Mesenchymal stem cell (in vitro differentiated cells and primary cell): ENCODE results near the gene MYO1E.
A peak's percentile ranks its signal among the peaks of the same experiment; 100 is the strongest.

Source experiments
- DNase-seq: peaks from one replicate; pipeline ENCODE4 v3.0.0-alpha.2; 2013
- H2AFZ ChIP-seq: one replicate; pipeline ENCODE4 v1.6.1; 2013; ENCODE audit warnings: low read depth, mild to moderate bottlenecking, control low read depth, inconsistent platforms, low read length, moderate library complexity
- H2AK5ac ChIP-seq: 2 replicates; pipeline ENCODE4 v1.6.1; 2013; ENCODE audit warnings: low read length, moderate library complexity, mild to moderate bottlenecking, inconsistent platforms; ENCODE audit not compliant: severe bottlenecking
- H2BK120ac ChIP-seq: one replicate; pipeline ENCODE4 v1.6.1; 2013; ENCODE audit warnings: low read depth, mild to moderate bottlenecking, inconsistent platforms, low read length, moderate library complexity
- H2BK12ac ChIP-seq, 2 experiments: one replicate each; pipeline ENCODE4 v1.6.1; 2013; ENCODE audit warnings: inconsistent platforms in 2 of 2, low read length in 2 of 2, mild to moderate bottlenecking in 2 of 2, moderate library complexity in 2 of 2, control low read depth in 1 of 2
- H2BK15ac ChIP-seq: one replicate; pipeline ENCODE4 v1.6.1; 2013; ENCODE audit warnings: mild to moderate bottlenecking, low read depth, inconsistent platforms; ENCODE audit not compliant: poor library complexity, severe bottlenecking
- H2BK5ac ChIP-seq: 2 replicates; pipeline ENCODE4 v1.6.1; 2013; ENCODE audit warnings: low read depth, mild to moderate bottlenecking, low read length, control low read depth, inconsistent platforms; ENCODE audit not compliant: poor library complexity, severe bottlenecking
- H3K14ac ChIP-seq, 2 experiments: one replicate each; pipeline ENCODE4 v1.6.1; 2013; ENCODE audit warnings: inconsistent platforms in 2 of 2, low read length in 2 of 2, control low read depth in 1 of 2, mild to moderate bottlenecking in 1 of 2, moderate library complexity in 1 of 2
- H3K18ac ChIP-seq, 2 experiments: one replicate each; pipeline ENCODE4 v1.6.1; 2013; ENCODE audit warnings: inconsistent platforms in 2 of 2, low read length in 2 of 2, control low read depth in 1 of 2, low read depth in 1 of 2, mild to moderate bottlenecking in 1 of 2
- H3K23ac ChIP-seq, 2 experiments: one replicate each; pipeline ENCODE4 v1.6.1; 2013; ENCODE audit warnings: inconsistent platforms in 2 of 2, low read length in 2 of 2, mild to moderate bottlenecking in 2 of 2, moderate library complexity in 2 of 2, control low read depth in 1 of 2
- H3K27ac ChIP-seq: 2 replicates; pipeline ENCODE4 v1.5.1; 2013; ENCODE audit warnings: mild to moderate bottlenecking, moderate library complexity, low read length, control low read depth, inconsistent platforms; ENCODE audit not compliant: poor library complexity, severe bottlenecking
- H3K27me3 ChIP-seq, 2 experiments: 2 replicates each; pipeline versions ENCODE4 v1.6.1 to v1.7.0; 2013; ENCODE audit warnings: low read length in 2 of 2, mild to moderate bottlenecking in 2 of 2, moderate library complexity in 2 of 2, control low read depth in 1 of 2, inconsistent platforms in 1 of 2; ENCODE audit not compliant: control insufficient read depth in 1 of 2, insufficient read depth in 1 of 2
- H3K36me3 ChIP-seq, 2 experiments: 2 replicates each; pipeline versions ENCODE4 v1.6.1 to v1.7.0; 2013; ENCODE audit warnings: low read length in 2 of 2, control low read depth in 1 of 2, inconsistent platforms in 1 of 2, low read depth in 1 of 2, mild to moderate bottlenecking in 1 of 2; ENCODE audit not compliant: insufficient read depth in 2 of 2, control insufficient read depth in 1 of 2
- H3K4ac ChIP-seq, 2 experiments: one replicate each; pipeline ENCODE4 v1.6.1; 2013; ENCODE audit warnings: inconsistent platforms in 2 of 2, low read length in 2 of 2, mild to moderate bottlenecking in 2 of 2, moderate library complexity in 2 of 2, control low read depth in 1 of 2, low read depth in 1 of 2
- H3K4me1 ChIP-seq: 2 replicates; pipeline ENCODE4 v1.6.1; 2013; ENCODE audit warnings: low read depth, low read length, control low read depth; ENCODE audit not compliant: control insufficient read depth, insufficient read depth
- H3K4me2 ChIP-seq: 2 replicates; pipeline ENCODE4 v1.6.1; 2013; ENCODE audit warnings: low read length, mild to moderate bottlenecking, inconsistent platforms; ENCODE audit not compliant: poor library complexity, severe bottlenecking
- H3K4me3 ChIP-seq, 2 experiments: 2 replicates each; pipeline versions ENCODE4 v1.5.1 to v1.7.0; 2013; ENCODE audit warnings: low read length in 2 of 2, mild to moderate bottlenecking in 2 of 2, control low read depth in 1 of 2, low read depth in 1 of 2; ENCODE audit not compliant: insufficient read depth in 1 of 2
- H3K79me1 ChIP-seq: replicated peaks from 2 replicates; pipeline ENCODE4 v1.6.1; 2013; ENCODE audit warnings: mild to moderate bottlenecking, control low read depth, low read length, inconsistent platforms; ENCODE audit not compliant: poor library complexity, severe bottlenecking
- H3K9ac ChIP-seq: 2 replicates; pipeline ENCODE4 v1.7.0; 2013; ENCODE audit warnings: mild to moderate bottlenecking, low read length, moderate library complexity
- H3K9me3 ChIP-seq: 2 replicates; pipeline ENCODE4 v1.7.0; 2013; ENCODE audit warnings: mild to moderate bottlenecking, low read length; ENCODE audit not compliant: control insufficient read depth
- H4K8ac ChIP-seq: one replicate; pipeline ENCODE4 v1.6.1; 2013; ENCODE audit warnings: inconsistent platforms, mild to moderate bottlenecking, low read length, moderate library complexity
- H4K91ac ChIP-seq: one replicate; pipeline ENCODE4 v1.6.1; 2013; ENCODE audit warnings: mild to moderate bottlenecking, low read length, inconsistent platforms
- WGBS: methylation state at CpG from one replicate; pipeline ENCODE4 v1.1.7; 2013; ENCODE audit warnings: mixed read lengths; 5-methylcytosine and 5-hydroxymethylcytosine counted together

Gene MYO1E

DNA sequence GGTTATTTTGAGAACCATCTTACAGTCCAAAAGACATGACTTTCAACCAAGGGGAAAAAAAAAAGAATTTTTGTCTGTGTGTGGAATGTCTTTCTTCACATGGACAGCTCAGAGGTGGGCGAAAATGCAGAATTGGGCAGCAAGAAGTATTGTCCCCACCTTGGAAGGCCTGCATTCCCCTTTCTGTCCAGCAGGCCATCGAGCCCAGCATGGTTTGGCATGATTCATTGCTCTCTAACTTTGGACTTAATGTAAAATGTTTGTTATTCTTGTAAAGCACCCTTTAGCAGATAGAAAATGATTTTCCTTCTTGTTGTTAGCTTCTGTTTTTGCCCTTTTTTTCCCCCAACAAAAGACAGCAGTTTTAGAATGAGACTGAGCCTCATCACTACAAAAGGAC is 12.4 kb downstream of the MYO1E start:
- Histone ChIP-seq H4K91ac (no peak overlapping the region), H3K9ac (no peak overlapping the region), H2BK5ac (no peak overlapping the region), H3K23ac (no peak overlapping the region), H3K4me1 (peaks cover 7% of the 10 kb centered on the region), H2BK15ac (no peak overlapping the region), H3K9me3 (no peaks in the 10 kb centered on the region), H3K4me3 (no peak overlapping the region), H3K4me2 (no peak overlapping the region), H2AK5ac (no peak overlapping the region), H3K79me1 (peaks cover 15% of the 10 kb centered on the region), H3K18ac (peak overlapping the region in 1 of 2 experiments; percentile 57), H3K27me3 (no peaks in the 10 kb centered on the region), H3K36me3 (peaks cover 0 to 63% of the 10 kb centered on the region in 2 experiments), H4K8ac (no peak overlapping the region), H3K27ac (no peak overlapping the region), H3K4ac (no peak overlapping the region), H2BK12ac (peak overlapping the region in 1 of 2 experiments; percentile 84), H2AFZ (no peak overlapping the region), H2BK120ac (no peak overlapping the region), H3K14ac (peak overlapping the region in 1 of 2 experiments; percentile 79)
- DNase-seq, result no peak
- 100% methylated on average over 1 of the region's 2 CpGs for WGBS

DNA sequence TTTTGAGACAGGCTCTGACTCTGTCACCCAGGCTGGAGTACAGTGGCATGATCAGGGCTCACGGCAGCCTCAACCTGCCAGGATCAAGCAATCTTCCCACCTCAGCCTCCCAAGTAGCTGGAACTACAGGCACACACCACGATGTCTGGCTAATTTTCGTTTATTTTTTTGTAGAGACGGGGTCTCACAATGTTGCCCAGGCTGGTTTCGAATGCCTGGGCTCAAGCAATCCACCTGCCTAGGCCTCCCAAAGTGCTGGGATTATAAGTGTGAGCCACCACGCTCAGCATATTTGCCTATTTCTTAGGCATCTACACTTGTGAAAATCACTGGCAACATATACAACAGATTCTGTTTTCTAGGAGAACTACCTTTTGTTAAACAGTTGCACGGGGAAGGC is 16.9 kb downstream of the MYO1E start:
- no peak overlapping the region for H3K14ac ChIP-seq
- H2BK15ac ChIP-seq, result no peak overlapping the region
- no peak overlapping the region for H3K23ac ChIP-seq
- WGBS, result 88% methylated on average over 7 of the region's 7 CpGs
- H2BK120ac ChIP-seq, result no peak overlapping the region
- DNase-seq, result no peak
- H2AFZ ChIP-seq, result no peak overlapping the region
- no peak overlapping the region for H2AK5ac ChIP-seq
- no peak overlapping the region for H3K4me2 ChIP-seq
- H3K79me1 ChIP-seq, result peaks cover 16% of the 10 kb centered on the region
- H3K9me3 ChIP-seq, result no peaks in the 10 kb centered on the region
- no peak overlapping the region for H3K9ac ChIP-seq
- H4K91ac ChIP-seq, result no peak overlapping the region
- no peak overlapping the region for H3K27ac ChIP-seq
- peaks cover 0 to 35% of the 10 kb centered on the region in 2 experiments for H3K36me3 ChIP-seq
- no peak overlapping the region for H4K8ac ChIP-seq
- H2BK5ac ChIP-seq, result no peak overlapping the region
- H3K4me1 ChIP-seq, result peaks cover 6% of the 10 kb centered on the region
- H3K4me3 ChIP-seq, result no peak overlapping the region
- no peak overlapping the region for H3K18ac ChIP-seq
- no peak overlapping the region for H3K4ac ChIP-seq
- H3K27me3 ChIP-seq, result no peaks in the 10 kb centered on the region
- H2BK12ac ChIP-seq, result no peak overlapping the region

DNA sequence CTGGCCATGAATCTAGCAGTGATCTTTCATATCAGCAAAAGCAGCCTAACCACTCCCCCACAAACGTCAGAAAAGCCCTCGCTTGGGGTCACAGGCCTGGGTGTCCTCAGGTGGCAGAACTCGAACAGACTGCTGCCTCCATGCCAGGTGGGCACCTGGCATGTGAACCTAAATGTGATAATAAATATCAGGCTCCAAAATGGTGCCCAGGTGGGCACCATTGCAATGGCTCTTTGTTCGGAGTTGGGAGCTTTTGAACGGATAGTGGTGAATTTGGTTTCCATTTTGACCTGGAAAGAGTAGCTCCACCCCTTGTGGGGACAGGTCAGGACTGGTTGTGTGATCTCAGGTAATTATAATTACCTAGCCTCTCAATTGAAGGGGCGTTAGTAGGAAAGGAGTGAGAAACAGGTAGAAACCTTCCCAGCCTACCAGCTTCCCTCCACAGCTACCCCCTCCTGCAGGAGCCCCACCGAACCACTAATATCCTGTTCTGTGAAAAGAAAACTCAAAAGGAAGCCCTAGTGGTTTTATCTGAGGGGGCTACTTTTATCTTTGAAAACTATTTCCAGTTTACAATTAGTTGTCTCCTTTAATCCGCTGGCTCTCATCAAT is 18.1 kb downstream of the MYO1E start:
- peak overlapping the region; percentile 59 for H4K8ac ChIP-seq
- H3K27me3 ChIP-seq, result no peaks in the 10 kb centered on the region
- WGBS, result 18% methylated on average over 6 of the region's 8 CpGs

DNA sequence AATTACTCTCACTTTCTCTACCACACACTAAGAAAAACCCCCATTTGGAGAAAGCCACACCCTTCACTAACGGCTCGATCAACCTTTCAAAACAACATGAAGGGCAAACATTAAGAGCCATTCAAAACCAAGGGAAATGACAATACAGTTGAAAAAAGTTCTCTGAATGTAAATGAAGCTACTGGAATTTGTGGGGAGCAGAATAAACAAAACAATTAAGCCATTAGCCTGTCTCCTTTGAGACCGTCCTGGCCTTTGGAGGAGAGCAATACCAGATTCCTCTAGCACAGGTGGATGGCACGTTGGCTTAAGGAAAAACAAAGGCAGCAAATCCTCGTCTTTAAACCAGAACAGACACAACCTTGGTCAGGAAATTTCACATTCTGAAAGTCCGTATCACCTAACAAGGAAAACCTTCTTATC is 18.7 kb downstream of the MYO1E start:
- Histone ChIP-seq H4K8ac (no peak overlapping the region), H2BK15ac (no peak overlapping the region), H3K4me1 (peaks cover 3% of the 10 kb centered on the region), H2AFZ (no peak overlapping the region), H2BK12ac (no peak overlapping the region), H2BK120ac (no peak overlapping the region), H4K91ac (no peak overlapping the region), H3K23ac (no peak overlapping the region), H3K4me3 (no peak overlapping the region), H3K18ac (no peak overlapping the region), H3K36me3 (peaks cover 0 to 21% of the 10 kb centered on the region in 2 experiments), H3K9ac (no peak overlapping the region), H2AK5ac (no peak overlapping the region), H2BK5ac (no peak overlapping the region), H3K4me2 (no peak overlapping the region), H3K9me3 (no peaks in the 10 kb centered on the region), H3K4ac (peak overlapping the region in 1 of 2 experiments; percentile 49), H3K79me1 (peaks cover 9% of the 10 kb centered on the region), H3K27me3 (no peaks in the 10 kb centered on the region), H3K27ac (no peak overlapping the region), H3K14ac (no peak overlapping the region)
- DNase-seq, result no peak
- WGBS, result 73% methylated on average over 4 of the region's 6 CpGs

More for the DNA sequence above, 18.1 kb downstream of the MYO1E start:
- H3K4me1 ChIP-seq, result peaks cover 3% of the 10 kb centered on the region
- H2BK120ac ChIP-seq, result no peak overlapping the region
- no peak overlapping the region for H3K18ac ChIP-seq
- H3K4me3 ChIP-seq, result no peak overlapping the region
- H2AFZ ChIP-seq, result no peak overlapping the region
- H3K79me1 ChIP-seq, result peaks cover 12% of the 10 kb centered on the region
- H3K9ac ChIP-seq, result no peak overlapping the region
- DNase-seq, result no peak
- H3K9me3 ChIP-seq, result no peaks in the 10 kb centered on the region
- H2AK5ac ChIP-seq, result no peak overlapping the region
- no peak overlapping the region for H3K23ac ChIP-seq
- H2BK12ac ChIP-seq, result no peak overlapping the region
- H3K4ac ChIP-seq, result peak overlapping the region; percentile 49 to 55
- H4K91ac ChIP-seq, result peak overlapping the region; percentile 44
- H3K36me3 ChIP-seq, result peaks cover 0 to 24% of the 10 kb centered on the region in 2 experiments
- H3K4me2 ChIP-seq, result no peak overlapping the region
- no peak overlapping the region for H2BK5ac ChIP-seq
- H2BK15ac ChIP-seq, result peak overlapping the region; percentile 18
- H3K27ac ChIP-seq, result no peak overlapping the region
- H3K14ac ChIP-seq, result no peak overlapping the region
